Measurements from ENCODE around the gene KLHL3. TPM values are rescaled to one million over a fixed set of nuclear protein-coding genes. Genes with fewer than 3 reads are reported as not detected.

The KLHL3 gene
- total RNA-seq, 2 experiments from 2014 or later = 9.2 to 12.2 TPM

DNA sequence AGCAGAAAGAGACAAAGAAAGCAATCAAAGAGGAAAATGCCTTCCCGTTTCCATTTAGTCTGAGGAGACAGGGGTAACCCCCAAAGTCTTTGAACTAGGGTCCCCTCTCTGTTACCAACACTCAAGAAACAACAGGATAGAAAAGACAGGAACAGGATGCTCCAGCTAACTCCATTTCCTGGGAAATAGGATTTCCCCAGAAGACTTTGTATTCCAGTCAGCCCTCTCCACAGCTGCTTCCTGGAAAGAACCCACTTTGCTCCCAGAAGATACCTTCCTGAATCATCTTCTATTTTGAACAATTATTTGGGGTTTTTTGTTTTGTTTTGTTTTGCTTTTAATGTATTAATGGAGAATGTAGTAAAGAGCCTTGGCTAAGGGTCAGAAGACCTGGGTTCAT, 56.0 kb downstream of the KLHL3 start:
- intact Hi-C loops (cut with micrococcal nuclease) = no loop called here
- Mint-ChIP-seq H3K9me3 (no peaks in the 10 kb centered on the region), H3K4me3 (no peak overlapping the region), H3K27me3 (no peaks in the 10 kb centered on the region), H3K36me3 (ENCODE audit: low read depth) (no peaks in the 10 kb centered on the region), H3K4me1 (ENCODE audit: low read depth) (no peaks in the 10 kb centered on the region), H3K27ac (no peak overlapping the region)
- ChIA-PET CTCF (interaction anchor here (1.4 to 1.8 kb wide), 3 partner anchors 20 to 63 kb away, joined by 3 to 7 read pairs (median 5); no protein-coding TSS in a partner anchor), POLR2A (no interaction called here)
- DNase-seq (no peak), ATAC-seq (no peak)
- no peak for TF ChIP-seq CTCF (IDR thresholded peaks at IDR 0.05)

GRCh38 chr5:137679195-137679594, 56.7 kb downstream of the KLHL3 start:
- POLR2A ChIA-PET = no interaction called here
- Mint-ChIP-seq H3K4me1 (ENCODE audit: low read depth) (no peaks in the 10 kb centered on the region), H3K9me3 (no peaks in the 10 kb centered on the region), H3K36me3 (ENCODE audit: low read depth) (no peaks in the 10 kb centered on the region), H3K27me3 (no peaks in the 10 kb centered on the region), H3K4me3 (no peak overlapping the region), H3K27ac (no peak overlapping the region)
- intact Hi-C loops (cut with micrococcal nuclease) = no loop called here
- CTCF ChIA-PET = interaction anchor here (0.7 to 1.8 kb wide), 4 partner anchors 19 to 63 kb away, joined by 3 to 7 read pairs (median 4); no protein-coding TSS in a partner anchor
- TF ChIP-seq CTCF (IDR thresholded peaks at IDR 0.05) = no peak
- DNase-seq = no peak
- ATAC-seq = no peak

DNA sequence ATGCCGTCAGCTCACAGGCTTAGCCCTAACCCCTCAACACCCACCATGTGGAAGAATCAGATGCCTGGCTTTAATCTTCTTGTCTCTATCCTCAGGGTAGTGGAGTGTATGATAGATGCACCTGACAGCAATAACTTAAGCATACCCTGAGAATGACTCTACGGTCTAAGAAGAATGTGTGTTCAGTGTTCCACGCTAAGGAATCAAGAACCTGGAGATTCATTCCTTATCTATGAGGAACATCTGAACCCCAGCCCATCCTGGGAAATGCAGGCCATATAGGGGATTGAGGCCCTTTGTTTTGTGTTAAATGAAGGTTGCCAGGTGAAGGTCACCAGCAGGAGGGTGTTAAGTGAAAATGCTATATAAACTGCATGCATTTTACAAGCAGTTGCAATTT, 63.0 kb downstream of the KLHL3 start:
- intact Hi-C loops (cut with micrococcal nuclease) = no loop called here
- Mint-ChIP-seq H3K36me3 (ENCODE audit: low read depth) (no peaks in the 10 kb centered on the region), H3K27me3 (no peaks in the 10 kb centered on the region), H3K4me3 (no peak overlapping the region), H3K9me3 (no peaks in the 10 kb centered on the region), H3K4me1 (ENCODE audit: low read depth) (no peaks in the 10 kb centered on the region), H3K27ac (no peak overlapping the region)
- no peak for DNase-seq
- ChIA-PET POLR2A (interaction anchor here (1.4 kb wide), 1 partner anchor 12 kb away, joined by 3 read pairs; no protein-coding TSS in a partner anchor), CTCF (interaction anchor here (1.2 to 1.9 kb wide), 2 partner anchors 12 to 69 kb away, joined by 3 to 8 read pairs; no protein-coding TSS in a partner anchor)
- ATAC-seq = no peak
- TF ChIP-seq CTCF (IDR thresholded peaks at IDR 0.05) = no peak

DNA sequence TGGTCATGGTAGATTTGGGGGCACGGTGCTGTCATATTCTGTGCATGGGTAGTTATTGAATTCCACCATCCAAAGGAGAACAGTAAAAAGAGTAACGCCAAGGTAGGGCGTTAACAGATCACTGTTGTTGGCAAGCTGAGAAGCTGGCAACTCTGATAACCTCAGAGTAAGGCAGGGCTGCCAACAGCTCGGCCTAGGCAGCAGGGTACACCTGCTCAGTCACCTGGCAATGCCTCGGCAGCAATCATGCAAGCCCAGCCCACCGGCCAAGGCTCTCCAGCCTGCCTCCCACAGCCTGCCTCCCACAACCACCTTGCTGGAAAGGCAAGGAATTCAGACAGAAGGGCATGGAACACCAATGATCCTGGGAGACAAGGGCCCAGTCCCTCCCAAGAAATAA, 63.9 kb downstream of the KLHL3 start:
- Mint-ChIP-seq H3K9me3 (no peaks in the 10 kb centered on the region), H3K36me3 (ENCODE audit: low read depth) (no peaks in the 10 kb centered on the region), H3K4me1 (ENCODE audit: low read depth) (peaks cover 4% of the 10 kb centered on the region), H3K4me3 (no peak overlapping the region), H3K27me3 (no peaks in the 10 kb centered on the region), H3K27ac (no peak overlapping the region)
- ATAC-seq (no peak), DNase-seq (no peak)
- no peak for TF ChIP-seq CTCF (IDR thresholded peaks at IDR 0.05)
- intact Hi-C loops (cut with micrococcal nuclease) = no loop called here
- ChIA-PET POLR2A (interaction anchor here (1.4 kb wide), 1 partner anchor 11 kb away, joined by 3 read pairs; no protein-coding TSS in a partner anchor), CTCF (interaction anchor here (1.2 kb wide), 1 partner anchor 70 kb away, joined by 3 read pairs; no protein-coding TSS in a partner anchor)

DNA sequence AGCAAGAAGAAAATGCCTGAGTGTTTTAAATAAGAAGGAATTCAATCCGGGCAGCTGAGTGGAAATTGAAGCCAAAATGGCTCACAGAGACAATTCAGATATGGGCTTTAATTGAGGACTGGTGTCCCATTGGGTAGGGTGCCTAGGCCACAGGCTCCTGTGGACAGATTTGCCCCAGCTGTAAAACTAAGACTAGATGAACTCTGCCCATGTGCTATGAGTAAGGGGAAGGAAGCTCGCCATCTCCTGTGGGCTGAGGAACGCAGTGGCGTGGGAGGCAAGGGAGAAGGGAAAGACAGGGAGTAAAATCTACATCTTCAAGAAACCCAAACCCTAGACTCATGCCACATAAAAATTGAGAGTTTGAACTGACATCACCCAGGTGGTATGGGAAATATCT, 66.1 kb downstream of the KLHL3 start:
- intact Hi-C loops (cut with micrococcal nuclease) = no loop called here
- no peak for TF ChIP-seq CTCF (IDR thresholded peaks at IDR 0.05)

More for the DNA sequence above, 66.1 kb downstream of the KLHL3 start:
- no peak for DNase-seq
- H3K4me1 Mint-ChIP-seq (ENCODE audit: low read depth) = peaks cover 18% of the 10 kb centered on the region
- no peak for ATAC-seq
- H3K27me3 Mint-ChIP-seq = no peaks in the 10 kb centered on the region
- POLR2A ChIA-PET = no interaction called here
- no peaks in the 10 kb centered on the region for H3K36me3 Mint-ChIP-seq (ENCODE audit: low read depth)
- no peaks in the 10 kb centered on the region for H3K9me3 Mint-ChIP-seq
- no peak overlapping the region for H3K4me3 Mint-ChIP-seq
- CTCF ChIA-PET = interaction anchor here (1.7 to 4.3 kb wide), 5 partner anchors 10 to 73 kb away, joined by 4 to 31 read pairs (median 16); no protein-coding TSS in a partner anchor
- H3K27ac Mint-ChIP-seq = no peak overlapping the region

All from activated CD8-positive, alpha-beta T cell treated with anti-CD3 and anti-CD28 coated beads for 36 hours (primary cell).